ENCODE results near the gene ARHGAP19. TPM values are rescaled to one million over a fixed set of nuclear protein-coding genes. Genes with fewer than 3 reads are reported as not detected.

The ARHGAP19 gene
- total and polyA plus RNA-seq, 2 donors (not counting 3 experiments of a cell fraction or from before 2014, with no cell fraction given), result 6.8 to 20.0 TPM

GRCh38 chr10:97188261-97188711 lies 104.2 kb downstream of the ARHGAP19 start:
- no TSS peak for BruUV-seq (replicated peaks)

More at GRCh38 chr10:97188261-97188711, 104.2 kb downstream of the ARHGAP19 start:
- ChIA-PET POLR2A (no interaction called here), CTCF (interaction anchor here (0.6 to 1.9 kb wide), 3 partner anchors 9 to 163 kb away, joined by 3 to 9 read pairs (median 3); no protein-coding TSS in a partner anchor)
- TF ChIP-seq POLR2AphosphoS5 (IDR thresholded peaks at IDR 0.05; ENCODE audit: insufficient read depth, low read depth, low read length) (no peak), POLR2A (IDR thresholded peaks at IDR 0.05; ENCODE audit: low read depth, low read length) (no peak), EZH2 (IDR thresholded peaks at IDR 0.05; ENCODE audit: borderline replicate concordance, low read depth, low read length, severe bottlenecking) (no peak), JUN (IDR thresholded peaks at IDR 0.05; ENCODE audit: borderline replicate concordance, insufficient read depth, insufficient read length, low read depth) (no peak), GATA2 (IDR thresholded peaks at IDR 0.05; ENCODE audit: insufficient read depth, insufficient read length, low read depth, low read length) (no peak), MYC (IDR thresholded peaks at IDR 0.05; ENCODE audit: low read depth, low read length) (no peak), FOS (IDR thresholded peaks at IDR 0.05; ENCODE audit: borderline replicate concordance, insufficient read depth, low read length) (no peak)
- TF ChIP-seq, protein P1, sequence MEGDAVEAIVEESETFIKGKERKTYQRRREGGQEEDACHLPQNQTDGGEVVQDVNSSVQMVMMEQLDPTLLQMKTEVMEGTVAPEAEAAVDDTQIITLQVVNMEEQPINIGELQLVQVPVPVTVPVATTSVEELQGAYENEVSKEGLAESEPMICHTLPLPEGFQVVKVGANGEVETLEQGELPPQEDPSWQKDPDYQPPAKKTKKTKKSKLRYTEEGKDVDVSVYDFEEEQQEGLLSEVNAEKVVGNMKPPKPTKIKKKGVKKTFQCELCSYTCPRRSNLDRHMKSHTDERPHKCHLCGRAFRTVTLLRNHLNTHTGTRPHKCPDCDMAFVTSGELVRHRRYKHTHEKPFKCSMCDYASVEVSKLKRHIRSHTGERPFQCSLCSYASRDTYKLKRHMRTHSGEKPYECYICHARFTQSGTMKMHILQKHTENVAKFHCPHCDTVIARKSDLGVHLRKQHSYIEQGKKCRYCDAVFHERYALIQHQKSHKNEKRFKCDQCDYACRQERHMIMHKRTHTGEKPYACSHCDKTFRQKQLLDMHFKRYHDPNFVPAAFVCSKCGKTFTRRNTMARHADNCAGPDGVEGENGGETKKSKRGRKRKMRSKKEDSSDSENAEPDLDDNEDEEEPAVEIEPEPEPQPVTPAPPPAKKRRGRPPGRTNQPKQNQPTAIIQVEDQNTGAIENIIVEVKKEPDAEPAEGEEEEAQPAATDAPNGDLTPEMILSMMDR (IDR thresholded peaks at IDR 0.05; ENCODE audit: extremely low read depth in 1 of 2, insufficient read depth in 1 of 2, low read depth in 1 of 2, low read length in 2 of 2), result no peak
- TF ChIP-seq, protein P2, sequence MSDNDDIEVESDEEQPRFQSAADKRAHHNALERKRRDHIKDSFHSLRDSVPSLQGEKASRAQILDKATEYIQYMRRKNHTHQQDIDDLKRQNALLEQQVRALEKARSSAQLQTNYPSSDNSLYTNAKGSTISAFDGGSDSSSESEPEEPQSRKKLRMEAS (IDR thresholded peaks at IDR 0.05; ENCODE audit: insufficient read depth, insufficient read length), result no peak
- Histone ChIP-seq H4K20me1 (replicated peaks; ENCODE audit: control insufficient read depth, extremely low read depth, insufficient read depth, low read length) (no peaks in the 10 kb centered on the region), H3K4me3 (replicated peaks in 1 of 3; ENCODE audit: insufficient read depth in 1 of 3, low read depth in 1 of 3, low read length in 3 of 3) (no peak overlapping the region), H3K27me3 (ENCODE audit: control insufficient read depth in 2 of 2, insufficient read depth in 2 of 2, low read length in 2 of 2) (peaks cover 47 to 67% of the 10 kb centered on the region in 2 experiments), H3K4me2 (ENCODE audit: insufficient read depth, low read length) (no peak overlapping the region), H3K36me3 (ENCODE audit: control insufficient read depth in 2 of 2, extremely low read depth in 1 of 2, insufficient read depth in 2 of 2, low read length in 2 of 2) (no peaks in the 10 kb centered on the region), H3K9me3 (replicated peaks; ENCODE audit: control insufficient read depth, insufficient read depth, low read length) (no peaks in the 10 kb centered on the region), H3K9ac (replicated peaks; ENCODE audit: extremely low read depth, insufficient read depth, low read length) (no peak overlapping the region), H2AFZ (ENCODE audit: low read depth, low read length) (no peak overlapping the region), H3K79me2 (ENCODE audit: control insufficient read depth, insufficient read depth, low read length) (no peaks in the 10 kb centered on the region), H3K4me1 (ENCODE audit: control insufficient read depth, extremely low read depth, insufficient read depth, low read length) (no peaks in the 10 kb centered on the region), H3K9me1 (replicated peaks; ENCODE audit: control insufficient read depth, extremely low read depth, insufficient read depth, low read length) (no peaks in the 10 kb centered on the region), H3K27ac (ENCODE audit: insufficient read depth, low read depth, low read length) (no peak overlapping the region)
- intact Hi-C loops (cut with micrococcal nuclease), result no loop called here
- dilution Hi-C loops (cut with MboI; ENCODE audit: extremely low pct_ligation_motif_present, low sequenced_read_pairs), result no loop called here
- DNase-seq (ENCODE audit: low read depth, low spot score) (no peak), FAIRE-seq (no peak)

Measured in endothelial cell of umbilical vein (primary cell).